ENCODE data around the gene PARVB.

The PARVB gene

GRCh38 chr22:44098966-44099530 is 74.9 kb downstream of the PARVB start:
- no peak for TF ChIP-seq CTCF (IDR thresholded peaks at IDR 0.05)
- Histone ChIP-seq H3K27ac (no peak overlapping the region), H3K4me3 (no peak overlapping the region)
- no peak for DNase-seq (ENCODE audit: low spot score)

- Histone ChIP-seq H3K4me3 (no peak overlapping the region), H3K27ac (no peak overlapping the region)
- no peak for TF ChIP-seq CTCF (IDR thresholded peaks at IDR 0.05)
- DNase-seq (ENCODE audit: low spot score), result no peak
These were observed 75.6 kb downstream of the PARVB start for GRCh38 chr22:44099696-44100095.

DNA sequence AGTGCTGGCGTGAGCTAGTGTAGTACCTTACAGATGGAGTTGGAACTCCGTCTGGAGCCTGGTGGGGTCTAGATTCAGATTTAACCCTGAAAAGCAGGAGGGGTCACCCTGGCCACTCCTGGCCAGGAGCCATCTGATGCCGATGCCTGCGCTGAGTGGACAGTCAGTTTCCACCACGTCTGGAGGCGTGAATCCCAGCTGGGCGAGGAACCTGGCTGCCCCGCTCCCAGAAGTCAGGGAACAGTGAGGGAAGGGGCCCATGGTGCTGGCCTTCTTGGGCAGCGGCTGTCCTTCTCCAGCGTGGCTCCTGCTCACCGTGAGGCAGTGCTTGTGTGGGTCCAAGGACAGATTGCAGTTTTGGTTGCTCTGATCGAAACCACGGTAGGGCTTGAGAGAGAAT is 76.3 kb downstream of the PARVB start:
- H3K27ac ChIP-seq, result no peak overlapping the region
- H3K4me3 ChIP-seq, result no peak overlapping the region
- no peak for DNase-seq (ENCODE audit: low spot score)
- no peak for TF ChIP-seq CTCF (IDR thresholded peaks at IDR 0.05)

GRCh38 chr22:44102121-44102520 is 78.0 kb downstream of the PARVB start:
- no peak for DNase-seq (ENCODE audit: low spot score)
- TF ChIP-seq CTCF (IDR thresholded peaks at IDR 0.05), result no peak
- no peak overlapping the region for H3K4me3 ChIP-seq
- no peak overlapping the region for H3K27ac ChIP-seq

DNA sequence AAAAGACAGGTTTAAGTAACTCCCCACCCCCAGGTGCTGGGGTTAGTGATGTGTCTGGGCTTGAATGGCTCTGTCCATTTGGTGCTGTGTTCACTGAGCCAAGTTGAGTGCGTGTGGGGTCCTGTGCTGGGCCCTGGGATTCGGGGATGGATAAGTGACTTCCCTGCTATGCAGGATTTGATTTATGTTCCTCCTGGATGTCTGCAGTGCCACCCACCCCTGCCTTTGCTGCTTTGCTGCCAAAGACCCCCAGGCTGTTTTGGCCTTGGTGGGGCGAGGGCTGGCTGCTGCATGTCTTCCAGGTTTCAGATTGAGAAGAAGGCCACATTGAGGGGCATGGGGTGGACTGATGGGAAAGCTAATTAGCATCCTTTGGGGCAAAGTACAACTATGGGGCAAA is 78.8 kb downstream of the PARVB start:
- no peak overlapping the region for H3K27ac ChIP-seq
- TF ChIP-seq CTCF (IDR thresholded peaks at IDR 0.05), result no peak
- H3K4me3 ChIP-seq, result no peak overlapping the region
- no peak for DNase-seq (ENCODE audit: low spot score)

GRCh38 chr22:44103735-44104480 is 79.8 kb downstream of the PARVB start:
- DNase-seq (ENCODE audit: low spot score), result no peak
- TF ChIP-seq CTCF (IDR thresholded peaks at IDR 0.05), result no peak
- Histone ChIP-seq H3K27ac (no peak overlapping the region), H3K4me3 (no peak overlapping the region)

GRCh38 chr22:44107340-44107739 is 83.2 kb downstream of the PARVB start:
- no peak for TF ChIP-seq CTCF (IDR thresholded peaks at IDR 0.05)
- no peak for DNase-seq (ENCODE audit: low spot score)
- no peak overlapping the region for H3K27ac ChIP-seq
- H3K4me3 ChIP-seq, result no peak overlapping the region
